Measurements from ENCODE around the gene MMRN2. TPM values are rescaled to one million over a fixed set of nuclear protein-coding genes. Genes with fewer than 3 reads are reported as not detected.
"Not testable (repeated sequence)": the region's sequence is repeated elsewhere in the genome, so short reads cannot be mapped to it uniquely, and the experiment has no call there.

MMRN2 gene
- total RNA-seq, 1 donor from 2014 or later: 282 TPM

DNA sequence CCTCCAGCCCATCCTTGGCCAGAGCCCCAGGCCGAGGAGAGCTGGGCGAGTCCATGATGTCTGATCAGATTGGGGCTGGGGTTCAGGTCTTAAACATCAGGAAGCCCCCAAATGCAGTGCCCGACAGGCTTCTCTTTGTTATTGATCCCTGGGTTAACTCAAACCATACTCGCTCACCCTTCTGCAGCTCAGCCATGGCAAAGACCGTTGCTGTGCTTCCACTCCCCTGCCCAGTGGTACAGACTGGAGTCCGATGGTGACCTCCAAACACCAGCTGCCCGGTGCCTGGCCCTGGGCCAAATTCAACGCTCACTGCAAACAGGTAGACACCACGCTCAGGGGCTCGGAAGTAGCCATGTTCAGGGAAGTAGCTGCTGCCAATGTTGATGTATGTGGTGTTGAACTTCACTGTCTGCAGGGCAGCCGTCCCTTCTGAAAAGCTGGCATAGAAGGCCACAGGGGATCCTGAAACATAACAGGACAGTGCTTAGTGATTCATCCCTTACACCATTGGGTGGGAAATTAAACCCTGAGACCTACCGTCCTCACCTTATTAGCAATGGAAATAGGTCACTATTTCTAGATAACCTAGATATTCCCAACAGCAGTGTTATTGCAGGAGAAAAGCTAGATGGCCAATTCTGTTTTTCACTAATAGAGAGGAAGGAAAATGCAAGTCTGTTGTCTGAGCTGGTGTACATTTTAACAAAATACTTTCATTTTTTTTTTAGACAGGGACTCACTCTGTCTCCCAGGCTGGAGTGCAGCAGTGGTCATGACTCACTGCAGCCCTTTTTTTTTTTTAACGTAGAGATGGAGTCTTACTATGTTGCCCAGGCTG, 20.5 kb downstream of the MMRN2 start:
- H3K36me3 ChIP-seq: peaks cover 0 to 5% of the 10 kb centered on the region in 2 donors
- peak overlapping the region; percentile 49 to 50 for H3K27ac ChIP-seq
- no peak overlapping the region for H3K4me3 ChIP-seq
- TF ChIP-seq, protein P1, sequence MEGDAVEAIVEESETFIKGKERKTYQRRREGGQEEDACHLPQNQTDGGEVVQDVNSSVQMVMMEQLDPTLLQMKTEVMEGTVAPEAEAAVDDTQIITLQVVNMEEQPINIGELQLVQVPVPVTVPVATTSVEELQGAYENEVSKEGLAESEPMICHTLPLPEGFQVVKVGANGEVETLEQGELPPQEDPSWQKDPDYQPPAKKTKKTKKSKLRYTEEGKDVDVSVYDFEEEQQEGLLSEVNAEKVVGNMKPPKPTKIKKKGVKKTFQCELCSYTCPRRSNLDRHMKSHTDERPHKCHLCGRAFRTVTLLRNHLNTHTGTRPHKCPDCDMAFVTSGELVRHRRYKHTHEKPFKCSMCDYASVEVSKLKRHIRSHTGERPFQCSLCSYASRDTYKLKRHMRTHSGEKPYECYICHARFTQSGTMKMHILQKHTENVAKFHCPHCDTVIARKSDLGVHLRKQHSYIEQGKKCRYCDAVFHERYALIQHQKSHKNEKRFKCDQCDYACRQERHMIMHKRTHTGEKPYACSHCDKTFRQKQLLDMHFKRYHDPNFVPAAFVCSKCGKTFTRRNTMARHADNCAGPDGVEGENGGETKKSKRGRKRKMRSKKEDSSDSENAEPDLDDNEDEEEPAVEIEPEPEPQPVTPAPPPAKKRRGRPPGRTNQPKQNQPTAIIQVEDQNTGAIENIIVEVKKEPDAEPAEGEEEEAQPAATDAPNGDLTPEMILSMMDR (IDR thresholded peaks at IDR 0.05): no peak
- H3K27me3 ChIP-seq: no peaks in the 10 kb centered on the region
- peak in 1 of 2 donors; percentile 66 for DNase-seq (ENCODE audit: low spot score in 2 of 2)
- intact Hi-C loops (cut with DNase I): no loop called here
- peaks cover 0 to 10% of the 10 kb centered on the region in 2 donors for H3K4me1 ChIP-seq
- no peaks in the 10 kb centered on the region for H3K9me3 ChIP-seq

DNA sequence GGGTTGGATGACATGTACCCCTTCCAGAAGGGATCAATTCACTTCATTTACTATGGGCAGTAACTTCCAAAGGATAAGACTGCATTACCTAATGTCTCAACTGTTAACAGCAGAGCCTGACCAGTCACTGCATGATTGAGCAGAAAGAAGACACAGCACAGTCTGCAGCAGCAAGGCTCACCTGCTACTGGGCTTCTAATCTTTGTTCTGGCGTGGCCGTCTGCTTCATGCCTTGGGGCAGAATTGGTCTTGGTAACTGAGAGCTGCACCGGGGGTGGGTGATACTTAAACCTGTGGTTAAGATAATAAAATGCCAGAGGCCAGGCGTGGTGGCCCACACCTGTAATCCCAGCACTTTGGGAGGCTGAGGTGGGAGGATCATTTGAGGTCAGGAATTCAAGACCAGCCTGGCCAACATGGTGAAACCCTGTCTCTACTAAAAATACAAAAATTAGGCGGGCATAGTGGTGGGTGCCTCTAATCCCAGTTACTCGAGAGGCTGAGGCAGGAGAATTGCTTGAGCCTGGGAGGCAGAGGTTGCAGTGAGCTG, 23.2 kb downstream of the MMRN2 start:
- H3K36me3 ChIP-seq: peaks cover 12 to 27% of the 10 kb centered on the region in 2 donors
- intact Hi-C loops (cut with DNase I); H3K9me3 ChIP-seq; H3K27ac ChIP-seq; DNase-seq (ENCODE audit: low spot score in 2 of 2); H3K27me3 ChIP-seq; H3K4me3 ChIP-seq; H3K4me1 ChIP-seq: not testable (repeated sequence)

DNA sequence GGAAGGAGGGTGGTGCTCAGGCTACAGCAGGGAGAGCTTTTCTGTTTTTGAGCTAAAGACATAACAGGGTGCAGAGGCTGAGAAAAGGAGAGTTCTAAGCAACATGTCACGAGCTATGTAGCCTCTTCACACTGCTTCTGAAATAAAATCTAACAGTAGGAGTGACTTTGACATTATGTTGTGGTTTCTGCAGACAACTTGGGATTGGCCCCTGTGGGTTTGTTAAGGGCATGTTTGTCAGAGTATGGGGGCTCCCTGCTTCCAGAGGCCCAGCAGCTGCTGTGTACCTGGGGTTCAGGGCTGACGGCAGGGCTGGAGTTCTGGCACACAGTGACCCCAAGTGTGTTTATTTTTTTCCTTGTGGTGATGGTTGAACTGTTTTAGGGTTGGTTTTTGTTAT, 24.7 kb downstream of the MMRN2 start:
- no peak for DNase-seq (ENCODE audit: low spot score in 2 of 2)
- Histone ChIP-seq H3K27ac (peak overlapping the region in 1 of 2 donors; percentile 8), H3K4me3 (no peak overlapping the region), H3K4me1 (no peaks in the 10 kb centered on the region), H3K9me3 (no peaks in the 10 kb centered on the region), H3K27me3 (no peaks in the 10 kb centered on the region), H3K36me3 (peaks cover 12 to 34% of the 10 kb centered on the region in 2 donors)
- intact Hi-C loops (cut with DNase I): no loop called here
- TF ChIP-seq, protein P1 (IDR thresholded peaks at IDR 0.05): no peak

DNA sequence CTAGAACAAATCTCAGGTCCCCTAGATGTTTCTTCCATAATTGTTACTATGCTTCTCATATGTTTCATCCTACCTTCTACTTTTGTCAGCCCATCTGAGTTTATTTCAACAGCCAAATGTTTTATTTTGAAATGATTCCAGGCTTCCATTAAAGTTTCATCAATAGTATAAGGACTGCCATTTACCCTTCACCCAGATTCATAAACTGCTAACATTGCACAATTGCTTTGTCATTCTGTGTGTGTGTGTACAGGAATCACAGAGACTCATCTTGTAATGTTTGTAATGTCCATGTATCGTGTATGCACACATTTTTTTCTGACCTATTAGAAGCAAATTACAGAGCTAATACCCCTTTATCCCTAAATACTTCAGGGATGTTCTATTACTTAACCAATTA, 25.5 kb downstream of the MMRN2 start:
- TF ChIP-seq, protein P1 (IDR thresholded peaks at IDR 0.05): no peak
- no peak for DNase-seq (ENCODE audit: low spot score in 2 of 2)
- Histone ChIP-seq H3K9me3 (no peaks in the 10 kb centered on the region), H3K36me3 (peaks cover 12 to 34% of the 10 kb centered on the region in 2 donors), H3K27ac (peak overlapping the region; percentile 8 to 9), H3K4me3 (no peak overlapping the region), H3K27me3 (no peaks in the 10 kb centered on the region), H3K4me1 (peaks cover 0 to 7% of the 10 kb centered on the region in 2 donors)
- intact Hi-C loops (cut with DNase I): no loop called here

DNA sequence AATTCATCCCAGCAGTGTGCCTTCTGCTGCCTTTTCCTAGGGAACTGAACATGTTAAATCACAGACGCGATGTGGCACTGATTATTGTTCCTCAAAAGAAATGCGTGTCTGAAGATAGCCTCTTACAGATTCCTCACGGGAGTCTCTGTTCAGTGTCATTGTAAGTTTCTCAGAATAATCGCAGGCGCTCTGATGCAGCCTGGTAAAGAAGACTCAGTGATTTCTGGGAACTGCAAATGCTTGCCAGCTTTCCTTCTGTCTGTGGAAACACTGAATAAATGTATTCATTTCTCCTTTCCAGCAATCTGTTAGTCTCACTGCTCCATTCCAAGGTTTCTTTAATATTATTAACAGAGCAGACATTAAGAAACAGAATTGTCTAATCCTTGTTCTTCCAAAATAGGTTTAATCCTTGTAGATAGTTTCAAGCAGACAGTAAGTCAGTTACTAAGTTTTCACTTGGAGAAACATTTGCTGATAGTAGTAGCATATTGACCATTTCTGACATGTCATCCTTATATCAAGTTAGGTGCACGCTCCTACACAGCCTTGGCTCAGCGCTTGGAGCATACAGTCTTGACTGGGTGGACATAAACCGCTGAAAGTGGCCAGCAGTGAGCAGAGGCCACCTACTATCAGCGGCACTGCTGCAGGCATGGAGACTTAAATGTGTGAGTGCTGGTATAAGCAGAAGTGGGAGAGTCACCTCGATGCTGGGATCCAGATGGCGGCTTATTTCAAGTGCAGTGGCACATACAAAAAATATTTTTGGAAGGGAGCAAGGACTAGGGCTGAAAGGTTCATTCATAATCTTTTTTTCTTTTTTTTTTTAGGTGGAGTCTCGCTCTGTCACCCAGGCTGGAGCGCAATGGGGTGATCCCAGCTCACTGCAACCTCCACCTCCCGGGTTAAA, 27.7 kb downstream of the MMRN2 start:
- Histone ChIP-seq H3K36me3 (peaks cover 12 to 29% of the 10 kb centered on the region in 2 donors), H3K4me3 (no peak overlapping the region), H3K9me3 (no peaks in the 10 kb centered on the region), H3K4me1 (peaks cover 0 to 10% of the 10 kb centered on the region in 2 donors), H3K27ac (peak overlapping the region in 1 of 2 donors; percentile 34), H3K27me3 (no peaks in the 10 kb centered on the region)
- DNase-seq (ENCODE audit: low spot score in 2 of 2): no peak
- intact Hi-C loops (cut with DNase I): no loop called here
- TF ChIP-seq, protein P1 (IDR thresholded peaks at IDR 0.05): no peak

All from ascending aorta (tissue), 2 donors.